ENCODE measurements around the gene ANKS1B. TPM values are rescaled to one million over a fixed set of nuclear protein-coding genes. Genes with fewer than 3 reads are reported as not detected.

Gene ANKS1B
- total RNA-seq, 1 donor: not detected

DNA sequence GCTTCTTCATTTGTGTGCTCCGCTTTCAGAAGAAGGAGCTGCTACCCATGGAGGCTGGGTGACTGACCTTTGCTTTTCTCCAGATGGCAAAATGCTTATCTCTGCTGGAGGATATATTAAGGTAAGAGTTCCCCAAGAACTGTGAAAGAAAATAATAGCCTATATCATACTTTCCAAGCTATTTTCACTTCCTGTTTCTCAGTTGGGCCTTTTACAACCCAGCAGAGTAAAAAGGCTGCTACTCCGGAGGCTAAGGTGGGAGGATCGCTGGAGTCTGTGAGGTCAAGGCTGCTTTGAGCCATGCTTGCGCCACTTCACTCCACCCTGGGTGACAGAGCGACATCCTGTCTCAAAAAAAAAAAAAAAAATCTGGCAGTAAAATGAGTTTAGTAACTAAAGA, 1257.5 kb downstream of the ANKS1B start:
- no peak for DNase-seq (ENCODE audit: low read depth in 2 of 3, low spot score in 2 of 3)

DNA sequence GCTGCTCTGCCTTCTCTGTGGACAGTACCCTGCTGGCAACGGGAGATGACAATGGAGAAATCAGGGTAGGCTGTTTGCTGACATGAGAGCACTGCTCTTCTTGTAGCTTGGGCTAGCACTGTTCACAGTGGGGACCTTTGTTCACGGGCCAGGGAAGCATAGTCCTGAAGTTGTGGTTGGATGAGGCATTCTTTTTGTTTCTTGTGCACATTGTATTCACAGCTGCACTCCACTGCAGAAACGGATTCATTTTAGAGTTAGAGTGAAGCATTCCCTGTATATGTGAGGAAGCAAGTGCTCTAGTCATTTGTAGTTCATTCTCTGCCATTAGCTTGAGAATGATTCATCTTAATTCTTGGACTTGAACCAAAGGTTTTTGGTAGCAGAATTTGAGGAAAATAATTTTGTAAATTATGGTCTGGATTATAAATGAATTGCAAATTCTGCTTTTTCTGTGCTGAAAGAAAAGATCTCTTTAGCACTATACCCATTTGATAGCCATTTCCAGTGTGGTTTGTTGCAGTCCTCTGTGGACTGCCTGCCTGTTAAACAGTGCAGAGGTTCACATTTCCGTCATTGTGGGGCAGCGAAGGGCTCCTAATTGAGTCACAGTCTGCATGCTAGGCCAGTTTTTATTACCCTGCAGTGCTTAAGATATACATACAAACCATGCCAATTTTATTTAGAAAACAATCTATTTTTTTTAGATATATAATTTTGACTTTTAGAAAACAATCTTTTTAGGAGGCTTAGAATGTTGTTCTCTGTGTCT, 1259.1 kb downstream of the ANKS1B start:
- peak in 1 of 3 donors; percentile 63 for DNase-seq (ENCODE audit: low read depth in 2 of 3, low spot score in 2 of 3)

GRCh38 chr12:98724384-98725155, 1260.2 kb downstream of the ANKS1B start:
- DNase-seq (ENCODE audit: low read depth in 2 of 3, low spot score in 2 of 3): no peak

- no peak for DNase-seq (ENCODE audit: low read depth in 2 of 3, low spot score in 2 of 3)
These were observed 1263.5 kb downstream of the ANKS1B start for GRCh38 chr12:98721204-98721702.

DNA sequence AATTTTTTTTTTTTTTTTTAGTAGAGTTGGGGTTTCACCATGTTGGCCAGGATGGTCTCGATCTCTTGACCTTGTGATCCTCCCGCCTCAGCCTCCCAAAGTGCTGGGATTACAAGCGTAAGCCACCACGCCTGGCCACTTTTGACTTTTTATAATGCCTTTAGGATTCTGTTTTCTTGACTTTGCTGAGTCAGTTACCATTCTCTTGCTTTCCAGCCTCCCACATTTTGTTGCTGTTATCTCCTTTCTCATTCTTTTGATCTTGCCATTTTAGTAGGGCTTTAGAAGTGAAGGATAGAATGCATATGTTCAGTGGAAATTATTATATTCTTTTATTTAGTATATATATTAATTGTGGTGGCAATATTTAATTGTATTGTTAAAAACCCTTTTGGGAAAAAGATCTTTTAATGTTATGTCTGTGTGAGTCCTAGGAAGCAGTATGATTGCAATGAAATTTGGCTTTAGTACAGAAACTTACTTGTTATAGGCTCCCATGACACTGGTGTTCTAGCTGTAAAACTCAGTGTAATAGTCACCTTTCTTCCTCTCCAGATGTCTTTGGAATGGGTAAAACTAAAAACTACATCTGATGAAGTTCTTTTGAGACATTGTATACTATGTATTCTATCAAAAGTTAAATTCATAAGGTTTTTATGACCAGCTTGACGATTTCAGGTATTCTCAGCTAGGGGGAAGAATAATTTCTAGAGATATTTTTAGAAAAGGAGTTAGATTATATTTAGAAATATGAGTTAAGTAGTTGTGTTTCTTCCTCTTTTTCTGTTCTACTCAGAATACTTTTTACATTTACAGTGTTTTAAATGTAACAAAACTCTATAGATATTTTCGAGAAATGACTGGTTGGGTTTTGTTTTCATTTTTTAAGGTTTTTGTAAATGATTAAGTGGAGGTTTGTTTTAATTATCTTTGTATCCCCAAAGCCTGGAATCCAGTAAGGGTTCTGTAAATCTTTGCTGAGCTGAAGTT, 1264.9 kb downstream of the ANKS1B start:
- DNase-seq (ENCODE audit: low read depth in 2 of 3, low spot score in 2 of 3): no peak

GRCh38 chr12:98714426-98714825, 1270.3 kb downstream of the ANKS1B start:
- no peak for DNase-seq (ENCODE audit: low read depth in 2 of 3, low spot score in 2 of 3)

- no peak for DNase-seq (ENCODE audit: low read depth in 2 of 3, low spot score in 2 of 3)
These were observed 1275.7 kb downstream of the ANKS1B start for GRCh38 chr12:98709022-98709421.

DNA sequence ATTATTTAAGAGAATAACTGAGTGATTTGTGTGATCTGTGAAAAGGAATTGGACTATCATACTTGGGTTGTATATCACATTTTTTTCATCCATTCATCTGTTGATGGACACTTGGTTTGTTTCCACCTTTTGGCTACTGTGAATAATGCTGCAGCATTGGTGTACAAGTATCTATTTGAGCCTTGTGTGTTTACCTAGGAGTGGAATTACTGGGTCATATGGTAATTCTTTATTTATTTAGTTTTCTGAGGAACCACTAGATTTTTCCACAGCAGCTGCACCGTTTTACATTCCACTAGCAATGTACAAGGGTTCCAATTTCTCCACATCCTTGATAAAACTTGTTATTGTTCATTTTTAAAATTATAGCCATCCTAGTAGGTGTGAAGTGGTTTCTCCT, 1283.6 kb downstream of the ANKS1B start:
- no peak for DNase-seq (ENCODE audit: low read depth in 2 of 3, low spot score in 2 of 3)

DNA sequence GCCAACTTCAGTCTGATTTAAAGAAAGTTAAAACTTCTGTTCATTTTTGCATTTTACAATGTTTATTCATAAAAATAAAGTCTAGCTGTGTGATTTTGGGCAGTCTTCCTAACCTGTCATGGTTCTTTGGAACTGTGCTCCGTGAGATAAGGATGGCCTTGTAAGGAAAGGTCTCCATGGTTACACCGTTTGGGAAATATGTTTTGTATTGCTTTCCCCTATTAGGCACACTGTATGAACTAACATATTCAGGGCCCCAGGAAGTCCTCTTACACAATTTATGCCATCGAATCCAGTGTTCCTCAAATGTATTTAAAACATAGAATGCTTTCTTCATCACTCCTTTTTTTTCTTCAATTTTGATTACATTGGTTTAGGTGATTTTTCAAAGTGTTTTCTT, 1285.2 kb downstream of the ANKS1B start:
- DNase-seq (ENCODE audit: low read depth in 2 of 3, low spot score in 2 of 3): no peak

DNA sequence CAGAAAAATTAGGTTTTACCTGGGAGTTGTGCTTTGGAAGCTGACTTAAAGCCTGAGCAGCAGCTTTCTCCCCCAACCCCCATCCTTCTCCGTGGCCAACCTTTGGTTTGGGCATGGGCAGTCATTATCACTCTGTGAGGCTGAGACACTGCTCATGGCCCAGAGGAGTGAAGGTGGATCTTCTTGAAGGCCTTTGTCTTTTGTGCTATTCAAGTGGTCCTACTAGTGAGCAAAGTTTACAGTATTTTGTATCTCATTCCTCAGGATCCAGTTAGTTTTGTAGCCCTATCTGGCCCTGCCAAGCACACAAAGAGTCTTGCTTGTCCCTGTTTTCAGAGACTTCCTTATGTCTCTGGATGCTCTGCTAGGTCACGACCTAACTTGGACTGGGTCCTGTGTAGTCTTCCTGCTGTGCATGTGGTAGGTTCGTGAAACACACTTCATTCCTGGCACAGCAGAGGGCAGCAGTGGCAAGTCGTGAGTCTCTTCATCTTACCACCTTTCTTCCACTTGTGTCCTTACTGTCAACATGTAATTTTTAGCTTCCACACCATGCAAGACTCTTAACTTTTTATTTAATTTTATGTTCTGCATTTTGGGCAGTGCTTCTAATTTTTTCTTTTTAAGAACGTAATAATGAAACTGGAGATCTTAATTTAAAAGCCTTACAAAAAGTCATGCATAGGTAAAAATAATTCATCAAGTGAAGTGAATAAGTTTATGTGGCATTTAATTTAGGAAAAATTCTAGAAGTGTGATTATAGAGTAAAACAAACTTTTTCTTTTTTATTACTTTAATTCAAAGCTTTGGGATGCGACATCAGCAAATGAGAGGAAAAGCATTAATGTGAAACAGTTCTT, 1285.9 kb downstream of the ANKS1B start:
- DNase-seq (ENCODE audit: low read depth in 2 of 3, low spot score in 2 of 3): peak in 2 of 3 donors; percentile 39 to 49

DNA sequence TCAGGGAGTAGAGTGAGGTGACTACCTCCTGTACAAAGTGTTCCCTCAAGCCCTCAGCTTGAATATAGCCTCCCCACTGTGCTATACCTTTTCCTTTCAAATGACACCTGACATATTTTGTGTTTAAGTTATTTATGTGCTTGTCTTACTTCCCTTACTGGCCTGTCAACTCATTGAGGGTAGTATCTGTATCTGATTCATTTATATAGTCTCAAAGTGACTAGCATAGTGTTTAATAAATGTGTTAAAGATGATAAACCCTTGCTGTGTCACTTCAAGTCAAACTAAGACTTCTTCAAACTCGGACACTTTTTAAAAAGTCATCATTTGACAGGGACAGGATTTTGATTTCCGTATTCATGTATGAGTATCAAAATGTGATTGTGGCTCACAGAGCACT, 1287.5 kb downstream of the ANKS1B start:
- DNase-seq (ENCODE audit: low read depth in 2 of 3, low spot score in 2 of 3): no peak

DNA sequence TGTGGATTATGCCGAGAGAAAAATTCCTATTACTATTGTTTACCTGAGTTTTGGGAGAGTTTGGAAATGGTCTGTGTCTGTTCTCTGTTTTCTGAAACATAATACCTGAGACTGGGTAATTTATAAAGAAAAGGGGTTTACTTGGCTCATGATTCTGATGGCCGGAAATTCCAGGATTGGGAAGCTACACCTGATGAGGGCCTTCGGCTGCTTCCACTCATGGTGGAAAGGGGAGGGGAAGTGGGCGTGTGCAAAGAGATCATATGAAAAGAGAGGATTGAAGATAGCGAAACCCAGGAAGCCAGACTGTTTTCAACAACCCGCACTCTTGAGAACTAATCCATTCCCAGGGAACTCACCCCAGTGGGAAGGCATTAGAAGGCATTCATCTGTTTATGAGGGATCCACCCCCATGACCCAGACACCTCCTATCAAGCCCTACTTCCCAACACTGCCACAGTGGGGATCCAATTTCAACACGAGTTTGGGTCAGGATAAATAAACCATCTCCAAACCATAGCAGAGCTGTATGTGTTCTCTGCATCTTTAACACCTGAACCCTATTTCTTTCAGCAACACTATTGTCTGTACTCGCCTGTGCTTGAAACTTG, 1288.6 kb downstream of the ANKS1B start:
- no peak for DNase-seq (ENCODE audit: low read depth in 2 of 3, low spot score in 2 of 3)

DNA sequence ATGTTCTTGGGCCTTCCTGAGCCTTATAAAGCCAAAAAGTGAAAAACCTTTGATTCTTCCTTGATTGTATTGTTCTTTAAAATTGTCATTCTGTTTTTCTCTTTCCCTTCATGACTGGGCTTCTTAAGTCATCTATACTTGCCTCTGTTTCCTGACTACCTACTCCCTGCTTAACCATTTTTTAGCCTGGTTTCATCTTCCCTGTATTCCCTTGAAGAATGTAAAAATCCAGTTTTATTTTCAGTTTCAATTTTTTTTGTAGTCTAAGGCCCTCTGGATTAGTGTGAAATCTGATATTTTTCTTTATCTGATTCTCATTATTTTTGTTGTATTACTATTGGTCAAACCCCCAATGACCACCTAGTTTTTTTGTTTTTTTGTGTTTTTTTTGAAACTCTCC, 1293.4 kb downstream of the ANKS1B start:
- no peak for DNase-seq (ENCODE audit: low read depth in 2 of 3, low spot score in 2 of 3)

- no peak for DNase-seq (ENCODE audit: low read depth in 2 of 3, low spot score in 2 of 3)
These were observed 1298.1 kb downstream of the ANKS1B start for GRCh38 chr12:98686603-98687002.

Small RNA genes within 50 kb of the gene (small RNA-seq; reads per million reads assigned to genes)
- 0.68 reads per million, percentile 7 among the genes with 10 or more reads in this experiment for gene RNA5SP366

Other genes with a start within 250 kb of the ANKS1B start
- gene BLTP3B, start 157.9 kb upstream of the ANKS1B start, total RNA-seq: 10.2 TPM
- 8.1 TPM for gene ACTR6, start 215.9 kb upstream of the ANKS1B start, total RNA-seq